GM18873 (cell line): ENCODE measurements around the gene ACOXL.

Source experiments
- ATAC-seq: cut with Tn5 transposase; IDR thresholded peaks from one replicate; pipeline ENCODE4 v1.9.1; 2021; ENCODE audit warnings: mild to moderate bottlenecking, moderate library complexity, moderate number of reproducible peaks; ENCODE audit not compliant: unreplicated experiment, low FRiP score

The ACOXL gene

GRCh38 chr2:110751642-110752041 lies 19.3 kb downstream of the ACOXL start:
- ATAC-seq = no peak

DNA sequence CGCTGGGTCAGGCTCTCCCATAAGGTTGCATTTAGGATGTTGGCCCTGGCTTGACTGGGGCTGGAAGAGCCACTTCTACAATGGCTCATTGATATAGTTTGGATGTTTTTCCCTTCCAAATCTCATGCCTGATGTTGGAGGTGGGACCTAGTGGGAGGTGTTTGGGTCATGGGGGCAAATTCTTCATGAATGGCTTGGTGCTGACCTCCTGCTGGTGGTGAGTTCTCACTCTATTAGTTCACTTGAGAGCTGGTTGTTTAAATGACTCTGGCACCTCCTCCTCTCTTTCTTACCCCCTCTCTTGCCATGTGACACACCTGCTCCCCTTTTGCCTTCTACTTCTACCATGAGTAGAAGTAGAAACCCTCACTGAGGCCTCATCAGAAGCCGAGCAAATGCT lies 20.5 kb downstream of the ACOXL start:
- ATAC-seq = no peak

GRCh38 chr2:110755491-110756078 lies 23.2 kb downstream of the ACOXL start:
- ATAC-seq = no peak

- ATAC-seq = no peak
These were observed 27.0 kb downstream of the ACOXL start for GRCh38 chr2:110759411-110759810.

GRCh38 chr2:110764931-110765330 lies 32.6 kb downstream of the ACOXL start:
- no peak for ATAC-seq

- no peak for ATAC-seq
These were observed 33.9 kb downstream of the ACOXL start for GRCh38 chr2:110766291-110766690.

DNA sequence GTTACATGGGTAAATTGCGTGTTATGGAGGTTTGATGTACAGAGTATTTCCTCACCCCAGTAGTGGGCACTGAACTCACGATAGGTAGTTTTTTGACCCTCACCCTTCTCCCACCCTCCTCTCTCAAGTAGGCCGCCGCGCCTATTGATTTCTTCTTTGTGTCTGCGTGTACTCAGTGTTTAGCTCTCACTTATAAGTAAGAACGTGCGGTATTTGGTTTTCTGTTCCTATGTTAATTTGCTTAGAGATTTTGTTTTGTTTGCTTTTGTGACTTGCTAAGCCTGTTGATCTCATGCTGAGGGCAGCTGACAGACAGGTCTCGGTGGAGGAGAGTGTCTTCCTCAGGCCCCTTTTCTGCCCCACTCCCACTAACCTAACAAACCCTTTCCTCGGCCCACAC lies 36.2 kb downstream of the ACOXL start:
- ATAC-seq = no peak

- ATAC-seq = no peak
These were observed 38.1 kb downstream of the ACOXL start for GRCh38 chr2:110770404-110770958.

DNA sequence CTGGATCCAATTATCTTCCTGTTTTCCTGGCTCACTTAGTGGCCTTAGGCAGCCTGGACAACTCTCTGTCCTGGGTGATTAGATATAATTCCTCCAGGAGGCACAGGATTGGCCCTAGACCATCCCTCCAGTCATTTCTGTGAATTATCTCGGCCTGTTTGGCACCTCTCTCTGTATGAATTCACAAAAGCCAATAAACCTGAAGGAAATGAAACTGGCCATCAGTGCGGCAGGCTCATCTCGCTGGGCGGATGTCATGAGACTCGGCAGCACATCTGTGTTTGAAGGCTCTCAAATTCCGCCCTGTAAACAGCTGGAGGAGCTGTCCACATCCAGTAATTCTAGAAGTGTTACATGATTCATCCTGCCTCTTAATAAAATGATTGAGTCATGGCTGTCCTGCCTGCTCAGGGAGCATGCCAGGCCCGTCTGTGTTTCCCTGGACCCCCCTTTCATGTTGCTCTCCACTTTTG lies 38.6 kb downstream of the ACOXL start:
- ATAC-seq = no peak

GRCh38 chr2:110771547-110772382 lies 39.4 kb downstream of the ACOXL start:
- no peak for ATAC-seq

DNA sequence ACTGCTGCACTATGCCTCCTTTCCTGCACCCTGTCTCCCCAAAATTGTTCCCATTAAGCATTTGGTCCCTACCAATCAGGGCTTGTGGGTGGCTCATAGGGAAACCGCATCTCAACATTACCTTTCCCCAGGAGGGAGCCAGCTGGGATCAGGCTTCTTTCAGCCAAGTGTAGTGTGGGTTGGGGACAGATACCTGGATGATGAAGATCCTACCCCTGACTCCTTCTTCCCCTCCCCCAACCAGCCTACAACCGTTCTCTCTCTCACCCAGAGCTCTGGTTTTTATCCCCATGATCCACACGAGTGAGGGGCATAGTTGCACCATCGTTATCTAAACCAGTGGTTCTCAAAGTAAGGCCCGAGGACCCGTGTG lies 40.0 kb downstream of the ACOXL start:
- ATAC-seq = no peak

- ATAC-seq = no peak
These were observed 41.1 kb downstream of the ACOXL start for GRCh38 chr2:110773401-110773921.

- ATAC-seq = no peak
These were observed 42.3 kb downstream of the ACOXL start for GRCh38 chr2:110774701-110775100.

- no peak for ATAC-seq
These were observed 45.3 kb downstream of the ACOXL start for GRCh38 chr2:110777531-110778311.

- peak; percentile 60 for ATAC-seq
These were observed 48.1 kb downstream of the ACOXL start for GRCh38 chr2:110780461-110780860.

DNA sequence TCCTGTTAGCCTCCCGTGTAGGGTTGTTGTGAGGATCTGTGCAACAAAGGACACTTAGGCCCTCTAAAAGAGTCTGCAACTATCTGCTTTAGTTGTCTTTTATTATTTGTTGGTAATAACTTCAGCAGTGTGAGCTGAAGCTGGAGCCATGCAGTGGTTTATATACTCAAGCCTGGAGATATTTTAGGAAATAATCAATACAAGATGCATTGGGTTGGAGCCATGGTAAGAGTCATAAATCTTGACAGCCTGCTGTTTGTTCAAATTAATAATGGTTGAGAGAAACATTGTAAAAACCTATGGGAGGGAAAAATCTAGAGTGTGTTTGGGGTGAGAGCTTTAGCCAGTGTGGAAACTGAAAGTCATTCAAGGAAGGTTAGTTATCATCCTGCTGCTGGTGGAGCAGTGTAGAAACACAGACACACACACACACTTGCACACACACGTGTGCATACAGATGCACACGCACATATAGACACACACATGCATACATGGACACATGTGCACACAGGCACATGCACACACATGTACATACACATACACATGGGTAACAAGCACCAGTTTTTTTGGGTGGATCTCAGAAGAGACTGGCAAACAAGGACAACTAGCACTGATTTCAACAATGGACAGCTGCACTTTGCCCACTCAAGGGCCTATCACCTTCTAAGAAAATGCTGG lies 51.0 kb downstream of the ACOXL start:
- ATAC-seq = no peak

GRCh38 chr2:110784047-110784631 lies 51.8 kb downstream of the ACOXL start:
- no peak for ATAC-seq

- no peak for ATAC-seq
These were observed 53.1 kb downstream of the ACOXL start for GRCh38 chr2:110785439-110785838.

DNA sequence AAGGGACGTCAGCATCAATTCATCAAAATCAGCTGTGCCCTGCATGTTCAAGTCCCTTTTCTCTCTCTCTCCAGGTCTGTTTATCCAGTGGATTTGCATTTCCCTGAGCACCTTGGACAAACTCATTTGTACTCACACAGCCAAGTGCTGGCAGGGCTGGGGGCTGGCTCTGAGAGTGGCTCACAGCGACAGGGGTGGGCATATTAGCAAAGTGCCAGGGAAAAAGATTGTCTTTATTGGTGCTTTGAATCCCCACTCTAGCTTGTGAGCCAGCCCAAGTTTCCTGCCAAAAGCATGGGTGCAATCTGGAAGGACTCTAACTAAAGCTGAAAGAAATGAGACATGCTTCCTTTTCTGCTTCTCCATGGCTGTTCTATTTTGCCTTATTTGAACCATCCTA lies 56.6 kb downstream of the ACOXL start:
- ATAC-seq = no peak

GRCh38 chr2:110789706-110790105 lies 57.3 kb downstream of the ACOXL start:
- ATAC-seq = no peak
